Measurements from ENCODE around the gene HDC.

Gene HDC, protein sequence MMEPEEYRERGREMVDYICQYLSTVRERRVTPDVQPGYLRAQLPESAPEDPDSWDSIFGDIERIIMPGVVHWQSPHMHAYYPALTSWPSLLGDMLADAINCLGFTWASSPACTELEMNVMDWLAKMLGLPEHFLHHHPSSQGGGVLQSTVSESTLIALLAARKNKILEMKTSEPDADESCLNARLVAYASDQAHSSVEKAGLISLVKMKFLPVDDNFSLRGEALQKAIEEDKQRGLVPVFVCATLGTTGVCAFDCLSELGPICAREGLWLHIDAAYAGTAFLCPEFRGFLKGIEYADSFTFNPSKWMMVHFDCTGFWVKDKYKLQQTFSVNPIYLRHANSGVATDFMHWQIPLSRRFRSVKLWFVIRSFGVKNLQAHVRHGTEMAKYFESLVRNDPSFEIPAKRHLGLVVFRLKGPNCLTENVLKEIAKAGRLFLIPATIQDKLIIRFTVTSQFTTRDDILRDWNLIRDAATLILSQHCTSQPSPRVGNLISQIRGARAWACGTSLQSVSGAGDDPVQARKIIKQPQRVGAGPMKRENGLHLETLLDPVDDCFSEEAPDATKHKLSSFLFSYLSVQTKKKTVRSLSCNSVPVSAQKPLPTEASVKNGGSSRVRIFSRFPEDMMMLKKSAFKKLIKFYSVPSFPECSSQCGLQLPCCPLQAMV

DNA sequence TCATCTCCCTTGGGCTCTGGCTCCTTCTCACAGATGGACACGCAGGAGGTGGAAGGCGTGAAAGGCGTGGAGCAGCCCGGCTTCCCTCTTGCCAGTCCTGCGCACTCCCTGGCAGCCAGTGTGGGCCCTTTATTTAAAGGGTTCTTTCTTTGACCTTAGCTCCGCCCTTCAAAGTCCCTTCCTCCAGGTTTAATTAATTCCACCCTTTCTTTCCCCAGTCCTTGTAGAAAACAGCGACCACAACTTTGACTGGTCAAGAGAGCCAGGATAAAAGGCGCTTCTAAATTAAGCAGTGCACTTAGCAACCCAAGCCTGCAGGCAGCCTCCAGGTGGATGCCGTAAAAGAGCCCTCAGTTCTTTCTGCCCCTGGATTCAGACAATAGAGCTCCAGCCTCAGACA lies at the start of gene HDC:
Gene HDC, minus strand, starts transcription at position 107 of the 400 bp plus-strand sequence. Its CDS starts 103 bp downstream, at position 4.
- no peak for DNase-seq

DNA sequence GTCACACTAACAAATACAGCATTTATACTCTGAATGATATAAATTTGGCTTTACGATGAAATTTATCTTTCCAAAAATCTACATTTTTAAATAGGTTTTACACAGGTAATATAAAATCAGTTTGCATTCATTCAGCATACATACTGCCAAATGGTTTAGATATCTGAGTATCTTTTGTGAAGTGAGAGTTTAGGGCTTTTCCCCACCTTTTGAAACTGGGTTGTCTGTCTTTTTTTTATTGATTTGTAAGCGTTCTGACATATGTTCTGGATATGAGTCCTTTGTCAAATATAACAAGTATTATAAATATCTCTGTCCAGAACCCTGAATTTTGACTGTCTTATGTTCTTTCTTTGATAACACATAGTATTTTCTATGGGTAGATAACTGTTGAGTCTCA lies 47.1 kb upstream of the HDC start:
- DNase-seq, result no peak

DNA sequence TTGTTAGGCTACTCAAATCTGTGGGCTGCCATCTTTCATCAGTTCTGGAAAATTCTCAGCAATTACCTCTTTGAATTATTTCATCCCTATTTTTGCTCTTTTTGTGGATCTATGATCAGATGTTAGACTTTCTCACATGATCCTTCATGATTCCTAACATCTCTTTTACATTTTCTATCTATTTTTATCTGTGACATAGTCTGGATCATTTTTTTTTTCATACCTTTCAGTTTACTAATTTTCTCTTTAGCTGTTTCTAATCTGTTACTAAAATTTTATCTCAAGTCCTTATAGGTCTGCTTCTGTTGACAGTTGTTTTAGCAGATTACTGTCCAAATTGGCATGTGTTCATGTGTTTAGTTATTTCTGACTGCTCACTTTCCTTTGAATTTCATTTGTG lies 42.3 kb upstream of the HDC start:
- DNase-seq, result no peak

DNA sequence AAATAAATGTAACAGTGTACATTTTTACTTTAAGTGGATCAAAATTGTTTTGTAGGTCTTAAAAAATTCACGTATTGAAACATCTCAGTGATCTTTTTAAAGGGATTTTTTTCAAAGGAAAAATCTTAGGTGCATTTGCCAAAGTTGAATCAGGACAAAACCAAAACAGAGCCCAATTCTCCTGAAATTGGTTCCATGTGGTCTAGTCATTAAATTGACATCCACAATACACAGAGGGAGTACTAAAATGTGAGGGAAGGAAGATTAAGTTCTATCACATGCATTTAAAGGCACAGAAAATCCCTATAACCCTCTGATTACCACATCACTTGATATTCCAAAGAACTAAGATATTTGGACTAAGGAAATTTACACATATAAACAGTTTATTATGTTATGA lies 39.3 kb upstream of the HDC start:
- DNase-seq, result no peak

DNA sequence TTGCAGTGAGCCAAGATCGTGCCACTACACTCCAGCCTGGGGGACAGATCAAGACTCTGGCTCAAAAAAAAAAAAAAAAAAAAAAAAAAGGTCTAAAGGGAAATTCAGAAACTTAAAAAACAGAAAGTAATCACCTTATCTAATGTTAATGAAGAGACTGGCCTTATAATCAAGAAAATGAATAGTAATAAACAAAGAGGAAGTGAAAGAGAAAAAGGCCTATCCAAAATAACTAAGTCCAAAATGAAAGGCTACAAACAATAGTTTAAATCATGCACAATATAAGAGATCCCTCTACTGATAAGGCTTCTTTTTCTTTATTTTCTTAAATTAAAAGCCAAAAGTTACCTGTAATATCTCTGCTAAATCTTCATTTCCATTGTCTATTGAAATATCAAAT lies 37.1 kb upstream of the HDC start:
- DNase-seq, result no peak

DNA sequence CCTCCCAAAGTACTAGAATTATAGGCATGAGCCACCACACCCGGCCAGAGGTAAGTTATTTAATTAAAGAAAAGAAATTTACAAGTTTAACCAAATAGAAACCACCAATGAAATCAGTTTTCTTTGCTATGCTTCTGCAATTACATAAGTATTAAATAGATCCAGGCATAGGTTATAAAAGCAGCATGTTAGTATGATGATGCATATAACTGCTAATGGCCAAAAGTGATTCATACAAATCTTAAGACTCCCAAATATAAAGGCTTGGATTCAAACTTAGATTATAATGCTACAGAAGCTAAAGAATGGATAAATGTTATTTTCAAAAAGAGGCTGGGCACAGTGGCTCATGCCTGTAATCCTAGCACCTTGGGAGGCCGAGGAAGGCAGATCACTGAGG lies 32.8 kb upstream of the HDC start:
- no peak for DNase-seq

DNA sequence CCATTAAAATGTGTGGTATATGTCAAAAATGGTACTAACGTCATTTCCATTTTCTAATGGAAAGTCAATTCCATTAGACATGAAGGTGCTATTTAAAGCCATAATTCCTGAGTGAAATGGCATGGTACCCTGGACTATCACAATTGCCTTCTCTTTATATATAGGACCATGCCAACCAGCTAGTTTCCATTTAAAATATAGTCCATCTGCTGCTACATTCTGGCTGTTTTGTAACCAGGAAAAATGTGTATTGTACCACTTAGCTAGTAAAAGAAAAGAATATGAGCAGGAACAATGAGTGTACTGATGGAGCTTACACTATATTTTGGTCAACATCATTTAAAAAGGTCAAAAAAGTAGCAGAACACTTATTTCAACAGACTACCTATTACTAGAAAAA lies 30.4 kb upstream of the HDC start:
- DNase-seq, result no peak

DNA sequence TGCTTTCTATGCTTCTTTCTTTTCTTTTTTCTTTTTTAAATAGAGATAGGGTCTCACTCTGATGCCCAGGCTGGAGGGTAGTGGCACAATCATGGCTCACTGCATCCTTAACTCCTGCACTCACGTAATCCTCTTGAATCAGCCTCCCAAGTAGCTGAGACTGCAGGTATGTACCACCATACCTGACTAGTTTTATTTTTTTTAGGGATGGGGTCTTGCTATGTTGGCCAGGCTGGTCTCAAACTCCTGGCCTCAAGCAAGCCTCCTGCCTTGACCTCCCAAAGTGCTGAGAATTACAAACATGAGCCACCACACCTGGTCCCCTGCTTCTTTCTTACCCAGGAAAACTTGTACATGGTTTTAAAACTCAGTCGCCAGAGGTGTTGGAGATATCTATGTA lies 24.2 kb upstream of the HDC start:
- no peak for DNase-seq

DNA sequence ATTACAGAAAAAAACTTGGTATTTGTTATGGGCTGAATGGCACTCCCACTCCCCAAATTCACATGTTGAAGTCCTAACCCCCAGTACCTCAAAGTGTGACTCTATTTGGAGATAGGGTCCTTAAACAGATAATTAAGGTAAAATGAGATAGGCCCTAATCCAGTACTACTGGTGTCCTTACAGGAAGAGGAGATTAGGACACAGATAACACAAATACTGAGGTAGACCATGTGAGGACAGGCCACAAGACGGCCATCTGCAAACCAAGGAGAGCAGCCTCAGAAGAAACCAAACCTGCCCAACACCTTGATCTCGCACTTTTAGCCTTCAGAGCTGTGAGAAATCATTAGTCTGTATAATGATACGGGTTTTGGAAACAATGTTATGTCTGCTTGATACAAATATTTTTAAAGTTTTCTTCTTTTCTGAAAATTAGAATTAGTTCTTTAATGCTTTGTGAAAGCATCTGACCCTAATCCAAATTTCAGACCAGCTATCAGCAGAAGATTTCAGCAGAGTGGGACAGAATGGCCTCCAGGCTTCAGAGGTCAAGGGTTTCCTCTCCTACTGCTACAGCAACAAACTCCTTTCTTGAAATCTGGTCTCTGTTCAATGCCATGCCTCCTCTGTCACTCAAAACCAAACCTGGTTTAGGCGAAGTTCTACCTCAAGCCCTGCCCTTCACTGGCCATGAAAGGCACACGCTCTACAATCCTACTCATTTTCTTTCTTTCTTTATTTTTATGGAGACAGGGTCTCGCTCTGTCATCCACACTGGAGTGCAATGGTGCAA lies 22.0 kb upstream of the HDC start:
- DNase-seq, result no peak

DNA sequence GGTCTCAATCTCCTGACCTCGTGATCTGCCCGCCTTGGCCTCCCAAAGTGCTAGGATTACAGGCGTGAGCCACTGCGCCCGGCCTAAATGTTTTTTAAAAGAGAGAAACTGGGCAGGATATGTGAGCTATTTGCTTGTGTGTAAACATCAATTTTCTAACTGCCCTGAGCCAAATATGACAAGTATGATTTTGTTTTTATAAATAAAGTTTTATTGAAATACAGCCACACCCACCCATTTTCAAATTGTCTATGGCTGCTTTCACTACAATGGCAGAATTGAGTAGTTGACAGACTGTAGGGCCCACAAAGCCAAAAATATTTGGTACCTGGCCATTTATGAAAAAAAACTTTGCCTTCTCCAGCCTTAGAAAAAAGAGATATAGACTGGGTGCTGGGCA lies 15.9 kb upstream of the HDC start:
- DNase-seq, result no peak

DNA sequence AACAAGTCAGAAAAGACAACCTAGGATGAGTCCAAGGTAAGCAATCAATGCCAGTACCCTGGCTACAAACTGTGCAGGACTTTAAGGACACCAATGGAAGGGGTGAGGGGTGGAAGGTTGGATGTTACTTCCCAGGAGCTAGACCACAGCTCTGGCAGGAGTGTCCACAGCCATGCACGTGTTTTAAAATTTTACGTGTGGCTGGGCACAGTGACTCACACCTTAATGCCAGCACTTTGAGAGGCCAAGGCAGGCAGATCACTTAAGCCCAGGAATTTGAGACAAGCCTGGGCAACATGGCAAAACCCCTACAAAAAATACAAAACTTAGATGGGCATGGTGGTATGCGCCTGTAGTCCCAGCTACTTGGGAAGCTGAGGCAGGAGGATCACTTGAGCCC lies 14.7 kb upstream of the HDC start:
- DNase-seq, result no peak

DNA sequence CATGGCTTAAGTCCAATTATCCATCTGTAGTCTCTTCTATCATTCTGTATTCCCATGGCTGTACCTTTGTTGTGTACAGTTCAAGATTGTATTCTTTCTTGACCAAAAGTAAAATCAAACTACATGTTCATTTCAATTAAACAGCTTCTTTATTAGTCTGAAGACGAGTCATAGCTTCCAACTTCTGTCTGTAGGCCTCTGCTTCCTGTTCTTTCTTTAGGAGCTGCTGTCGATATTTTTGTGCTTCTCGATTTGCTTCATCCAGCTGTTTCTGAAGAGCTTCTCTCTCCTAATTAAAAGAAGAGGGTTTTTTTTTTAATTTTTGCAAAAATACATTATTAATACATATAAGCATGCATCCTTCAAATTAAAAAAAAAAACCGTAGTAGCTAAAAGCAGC lies 13.0 kb upstream of the HDC start:
- DNase-seq, result no peak

DNA sequence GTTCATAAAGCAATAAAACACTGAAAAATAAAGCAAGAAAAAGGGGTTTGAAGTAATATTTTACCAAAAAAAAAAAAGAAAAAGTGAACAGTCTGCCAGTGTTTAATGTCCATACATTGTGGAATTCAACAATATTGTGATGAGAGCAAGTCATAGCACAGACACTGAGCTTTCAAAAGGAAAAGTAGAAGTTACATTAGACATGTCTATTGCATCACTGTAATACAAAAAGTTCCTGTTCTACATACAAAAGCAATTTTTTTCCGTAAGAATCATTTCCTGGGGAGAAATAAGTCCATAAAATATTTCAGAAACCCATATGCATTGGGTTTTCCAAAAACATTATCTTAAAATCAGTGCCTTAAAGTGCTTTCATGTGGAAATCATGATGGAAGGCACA lies 11.8 kb upstream of the HDC start:
- no peak for DNase-seq

DNA sequence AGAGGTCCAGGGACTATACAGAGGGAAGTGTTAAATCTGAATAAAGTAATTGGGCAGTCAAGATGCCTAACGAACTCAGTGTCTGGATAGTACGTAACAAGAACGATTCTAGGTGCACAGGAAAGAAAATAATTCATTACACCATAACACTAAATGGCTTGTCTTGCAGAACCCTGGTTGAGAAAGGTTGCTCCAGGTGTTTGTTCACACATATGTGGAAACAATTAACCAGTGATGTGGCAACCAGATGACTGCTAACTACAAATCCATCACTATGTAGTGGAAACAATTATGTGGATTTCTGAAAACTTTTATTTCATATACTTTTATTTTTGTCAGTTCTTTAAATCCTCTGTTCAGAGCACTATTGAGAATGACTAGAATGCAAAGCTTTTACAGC lies 10.4 kb upstream of the HDC start:
- DNase-seq, result no peak

DNA sequence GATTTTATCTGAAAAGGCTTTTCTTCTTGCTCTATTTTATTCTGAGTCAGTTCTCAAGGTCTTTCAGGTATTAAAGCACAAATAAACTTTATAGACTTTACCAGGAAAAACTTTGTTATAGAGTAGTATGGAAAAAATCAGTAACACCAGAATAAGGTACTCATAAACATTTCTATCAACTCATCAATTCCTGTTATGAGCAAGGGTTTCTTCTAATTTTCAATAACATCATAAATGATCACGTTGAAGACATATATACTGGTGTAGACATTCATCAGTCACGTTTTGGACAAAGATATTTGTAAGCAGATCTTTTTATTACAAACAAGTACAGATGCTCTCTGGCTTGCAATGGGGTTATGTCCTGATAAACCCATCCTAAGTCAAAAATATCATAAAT lies 9.6 kb upstream of the HDC start:
- no peak for DNase-seq

DNA sequence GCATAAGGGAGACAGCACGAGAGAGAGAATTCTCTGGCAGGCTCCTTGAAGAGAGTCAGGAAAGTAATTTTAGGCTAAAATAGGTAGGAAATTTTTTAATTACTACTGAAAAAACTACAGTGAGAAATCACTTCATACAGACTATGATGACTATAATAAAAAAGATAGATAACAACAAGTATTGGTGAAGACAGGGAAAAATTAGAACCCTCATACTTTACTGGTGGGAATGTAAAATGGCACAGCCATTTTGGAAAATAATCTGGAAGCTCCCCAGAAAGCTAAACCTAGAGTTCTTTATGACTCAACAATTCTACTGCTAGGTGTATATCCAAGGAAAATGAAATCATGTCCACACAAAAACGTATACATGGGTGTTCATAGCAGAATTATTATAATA lies 2.1 kb upstream of the HDC start:
- no peak for DNase-seq

DNA sequence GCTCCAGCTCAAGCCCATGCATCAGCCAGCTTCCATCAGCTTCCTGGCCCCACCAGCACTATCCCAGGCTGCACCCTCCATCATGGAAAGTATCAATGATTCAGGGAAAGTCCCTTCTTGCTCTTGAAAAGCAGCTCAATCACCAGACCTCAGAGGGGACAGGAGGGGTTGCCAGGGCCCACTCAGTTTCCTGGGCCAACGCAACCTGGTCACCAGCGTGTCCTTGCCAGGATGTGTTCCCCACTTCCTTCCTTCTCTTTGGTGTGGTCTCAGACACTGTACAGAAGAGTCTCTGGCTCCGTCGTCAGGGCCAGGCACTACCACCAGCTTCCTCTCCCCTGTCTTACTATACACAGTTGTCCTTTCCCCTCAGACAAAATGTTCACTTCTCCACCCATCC lies 3.0 kb downstream of the HDC start:
- peak; percentile 46 for DNase-seq

DNA sequence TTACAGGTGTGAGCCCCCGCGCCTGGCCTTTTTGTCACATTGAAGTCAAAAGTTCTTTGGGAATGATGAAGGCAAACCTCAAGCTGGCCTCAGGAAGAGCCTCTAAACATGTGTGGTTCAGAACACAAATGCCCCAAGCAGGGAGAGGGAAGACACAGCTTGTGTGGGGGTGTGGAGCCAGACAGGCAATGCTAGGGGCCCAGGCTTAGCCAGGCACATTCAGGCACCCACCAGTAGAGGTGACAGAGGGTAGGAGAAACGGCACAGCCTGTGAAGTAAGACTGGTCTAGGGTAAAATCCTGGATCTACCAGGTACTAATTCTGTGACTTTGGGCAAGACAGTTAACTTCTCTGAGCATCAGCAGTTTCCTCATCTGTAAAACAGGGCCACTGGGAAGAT lies 3.5 kb downstream of the HDC start:
- DNase-seq, result peak; percentile 13

DNA sequence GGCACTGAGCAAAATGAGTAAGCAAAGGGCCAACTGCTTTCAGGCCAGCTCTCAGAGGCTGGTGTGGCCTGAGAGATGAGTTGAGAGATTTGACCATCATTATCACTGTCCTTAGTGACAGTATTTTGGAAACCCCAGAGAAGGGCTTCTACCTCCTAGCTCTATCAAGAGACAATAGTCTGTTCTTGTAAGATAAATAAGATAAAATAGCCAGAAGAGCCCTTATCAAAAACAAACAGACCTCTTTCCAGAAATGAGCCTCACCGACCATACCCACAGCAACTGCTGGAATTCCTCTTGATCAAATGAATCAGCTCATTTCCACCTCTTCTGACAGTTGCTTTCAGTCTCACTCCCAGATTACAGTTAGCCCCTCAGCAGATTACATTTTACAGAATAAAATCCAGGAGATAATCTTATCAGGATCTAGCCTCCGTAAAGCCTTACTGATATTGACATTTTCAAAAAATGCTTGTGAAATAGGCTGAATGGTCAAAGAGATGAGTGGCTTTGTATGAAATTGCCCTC lies 4.5 kb downstream of the HDC start:
- DNase-seq, result no peak

DNA sequence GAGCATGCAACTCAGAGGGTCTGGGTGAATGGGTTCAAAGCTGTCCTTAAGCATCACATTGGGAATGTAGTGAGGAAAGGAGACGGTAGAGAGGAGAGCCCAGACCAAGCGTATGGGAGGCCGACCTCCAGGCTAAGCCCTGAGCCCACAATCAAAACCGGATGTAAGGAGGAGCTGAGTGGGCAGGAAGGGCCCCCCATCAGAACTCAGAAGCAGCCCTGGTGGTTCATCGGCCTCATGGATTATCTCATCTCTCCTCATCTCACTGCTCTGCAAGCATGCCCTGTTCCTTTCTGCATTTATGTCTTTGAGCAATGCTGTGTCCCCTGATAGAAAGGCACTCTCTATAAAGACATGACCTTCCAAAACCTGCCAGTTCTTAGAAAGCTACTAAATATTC lies 6.2 kb downstream of the HDC start:
- no peak for DNase-seq

DNA sequence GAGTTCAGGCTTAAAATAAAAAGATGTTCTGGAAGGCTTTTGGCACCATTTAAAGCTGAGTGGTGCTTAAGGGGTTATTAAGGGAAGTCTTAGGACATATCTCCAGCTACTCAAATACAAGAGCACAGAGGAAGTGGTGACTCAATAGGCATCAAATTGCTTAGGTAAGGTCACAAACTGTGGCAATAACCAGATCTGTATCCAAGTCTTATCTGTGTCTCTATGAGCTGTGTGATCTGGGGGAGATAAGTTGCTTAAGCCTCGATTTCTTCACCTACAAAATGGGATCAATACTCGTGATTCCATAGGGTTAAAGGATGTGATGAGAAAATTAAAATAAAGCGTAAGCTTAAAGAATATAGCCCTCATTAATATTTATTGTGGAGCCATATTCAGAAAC lies 7.6 kb downstream of the HDC start:
- DNase-seq, result no peak

DNA sequence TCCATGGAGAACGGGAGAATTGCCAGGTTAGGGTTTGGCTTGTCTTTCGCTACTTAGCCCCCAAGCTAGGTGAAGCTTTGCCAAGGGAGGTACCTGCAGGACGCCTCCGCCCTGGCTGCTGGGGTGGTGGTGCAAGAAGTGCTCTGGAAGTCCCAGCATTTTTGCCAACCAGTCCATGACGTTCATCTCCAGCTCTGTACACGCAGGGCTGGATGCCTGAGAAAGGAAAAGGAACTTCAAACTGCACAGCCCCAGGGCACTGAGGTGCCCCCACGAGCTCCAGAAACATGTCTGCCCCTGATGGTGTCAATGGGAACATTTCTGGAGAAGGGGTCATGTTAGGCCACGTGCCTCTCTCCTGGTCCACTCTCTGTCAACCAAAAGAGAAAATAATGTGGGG lies 8.2 kb downstream of the HDC start:
- DNase-seq, result no peak

DNA sequence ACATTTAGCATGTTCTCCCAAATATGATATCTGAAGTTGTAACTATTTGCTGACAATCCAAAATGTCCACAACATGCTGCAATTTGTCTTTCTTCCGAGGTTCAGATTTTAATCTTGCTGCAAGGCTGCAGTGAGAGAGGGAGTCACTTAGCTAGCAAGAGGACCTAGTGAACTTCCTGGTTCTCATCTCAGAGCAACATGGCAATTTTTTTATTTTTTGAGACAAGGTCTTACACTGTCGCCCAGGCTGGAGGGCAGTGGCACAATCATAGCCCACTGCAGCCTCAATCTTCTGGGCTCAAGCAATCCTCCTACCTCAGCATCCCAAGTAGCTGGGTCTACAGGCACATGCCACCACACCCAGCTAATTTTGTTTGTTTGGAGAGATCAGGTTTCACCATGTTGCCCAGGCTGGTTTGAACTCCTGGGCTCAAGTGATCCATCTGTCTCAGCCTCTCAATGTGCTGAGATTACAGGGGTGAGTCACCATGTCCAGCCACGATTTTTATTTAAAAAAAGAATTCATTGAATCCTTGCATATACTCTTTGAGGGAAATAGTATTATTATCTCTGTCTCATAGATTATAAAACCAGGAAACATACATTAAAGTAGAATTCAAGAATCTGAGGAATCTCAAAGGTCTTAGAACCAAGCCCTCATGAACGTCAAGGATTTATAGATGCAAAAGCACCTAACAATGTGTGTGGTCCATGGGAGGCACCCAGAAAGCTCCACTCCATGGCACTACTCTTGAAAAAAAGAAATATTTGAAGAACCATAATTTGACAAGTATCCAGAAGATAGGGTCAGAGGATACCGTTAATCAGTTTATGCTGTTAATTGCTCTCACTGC lies 9.1 kb downstream of the HDC start:
- no peak for DNase-seq
